ENCODE measurements around the gene POU2F2. TPM values are rescaled to one million over a fixed set of nuclear protein-coding genes. Genes with fewer than 3 reads are reported as not detected.

Gene POU2F2
- polyA plus RNA-seq (2011; rRNA removed) (0.15 and 0.16 TPM in 2 replicates), polyA plus RNA-seq (2017; fragmentation: RNase III; extraction: RNeasy Plus Mini Kit Qiagen cat#74134 plus additional on column Dnase treatment) (0.24 to 0.49 TPM (median 0.28 TPM) in 3 replicates), polyA minus RNA-seq (2011; rRNA and poly(A)+ RNA removed) (0.58 TPM in 1 of 2 replicates, not detected in the other)
- 0.13 and 0.14 TPM in 2 replicates for polyA plus RNA-seq (2012; cell fraction: cytosol; rRNA removed)
- polyA plus RNA-seq (2012; cell fraction: nucleus; rRNA removed): 0.56 and 0.83 TPM in 2 replicates

GRCh38 chr19:42132030-42132628, at the start of gene POU2F2:
Gene POU2F2 (minus strand): TSS chr19:42132446. CDS start chr19:42132411, 35 bp downstream.
- peak within 1 kb of the TSS; percentile 15 to 53; a peak in 4 of 6 replicates for H3K27ac ChIP-seq
- no peak for FAIRE-seq
- WGBS (ENCODE audit: missing lambda C conversion rate): 51% methylated on average over 13 of the region's 16 CpGs
- ChIA-PET POLR2A (interaction anchor here (1.0 kb wide), 2 partner anchors 44 to 111 kb away, joined by 3 to 4 read pairs; no protein-coding TSS in a partner anchor), CTCF (interaction anchor here (0.7 to 23.2 kb wide), 70 partner anchors 9 to 337 kb away, joined by 3 to 678 read pairs (median 4); partner anchors contain the start of genes DEDD2, ERF, GSK3A and ZNF526)
- TF ChIP-seq JUN (IDR thresholded peaks at IDR 0.05) (0 out of 5 replicates have a peak, but pooled peaks of 1 of the 2 experiments have one; percentile 1), ATOH8 (CRISPR knock-in tag; IDR thresholded peaks at IDR 0.05; ENCODE audit: low read depth) (no peak)
- no peak for ATAC-seq
- peak within 1 kb of the TSS; percentile 92 for H3K4me2 ChIP-seq
- H3K4me3 ChIP-seq: peak within 1 kb of the TSS; percentile 35
- no peak for DNase-seq (ENCODE audit: low read depth in 1 of 2, low spot score in 1 of 2)
- peaks cover 9% of the 10 kb centered on the region; the same call in 2 of the 3 replicates for H3K4me1 ChIP-seq
- H3K9me3 ChIP-seq: no peaks in the 10 kb centered on the region

- no peak overlapping the region for H3K27ac ChIP-seq
- CTCF ChIA-PET: interaction anchor here (1.0 to 14.9 kb wide), 6 partner anchors 13 to 98 kb away, joined by 3 to 323 read pairs (median 20); partner anchors contain the start of gene POU2F2
- ATAC-seq: peak; percentile 11 to 42; a peak in 3 of 6 replicates
- TF ChIP-seq CEBPB (IDR thresholded peaks at IDR 0.05) (no peak), RARB (CRISPR knock-in tag; IDR thresholded peaks at IDR 0.05) (no peak), FOSB (CRISPR knock-in tag; IDR thresholded peaks at IDR 0.05) (no peak), TFCP2L1 (CRISPR knock-in tag; IDR thresholded peaks at IDR 0.05) (no peak), CTCF (IDR thresholded peaks at IDR 0.05) (peak; percentile 42), PBX3 (IDR thresholded peaks at IDR 0.05) (no peak), SMC3 (IDR thresholded peaks at IDR 0.05) (no peak), ZFP36 (IDR thresholded peaks at IDR 0.05; ENCODE audit: borderline replicate concordance, partially characterized antibody) (no peak), RAD21 (conservative IDR thresholded peaks at IDR 0.05 in 1 of 2, IDR thresholded peaks at IDR 0.05 in 1 of 2) (no peak)
- peak; percentile 51 to 87 for DNase-seq (ENCODE audit: low read depth in 1 of 2, low spot score in 1 of 2)
- H3K4me2 ChIP-seq: no peak overlapping the region
- no peaks in the 10 kb centered on the region for H3K9me3 ChIP-seq
- H3K4me1 ChIP-seq: peaks cover 12% of the 10 kb centered on the region
- H3K4me3 ChIP-seq: no peak overlapping the region
- no peak for FAIRE-seq
- 27% methylated on average over 13 of the region's 13 CpGs for WGBS (ENCODE audit: missing lambda C conversion rate)
- POLR2A ChIA-PET: no interaction called here
Observed at GRCh38 chr19:42178791-42179674, 46.8 kb upstream of the POU2F2 start.

GRCh38 chr19:42177686-42178019, 45.4 kb upstream of the POU2F2 start:
- Histone ChIP-seq H3K27ac (no peak overlapping the region), H3K9me3 (no peaks in the 10 kb centered on the region), H3K4me1 (peaks cover 12% of the 10 kb centered on the region), H3K4me2 (peak overlapping the region; percentile 98), H3K4me3 (peak overlapping the region; percentile 56; the same call in 2 of the 3 replicates)
- CTCF ChIA-PET: interaction anchor here (0.7 to 4.6 kb wide), 14 partner anchors 8 to 284 kb away, joined by 3 to 54 read pairs (median 5); partner anchors contain the start of gene POU2F2
- TF ChIP-seq ATOH8 (CRISPR knock-in tag; IDR thresholded peaks at IDR 0.05; ENCODE audit: low read depth) (no peak), MAX (IDR thresholded peaks at IDR 0.05) (no peak), ZFP36 (IDR thresholded peaks at IDR 0.05; ENCODE audit: borderline replicate concordance, partially characterized antibody) (peak; percentile 1), JUN (IDR thresholded peaks at IDR 0.05) (no peak), CHD4 (IDR thresholded peaks at IDR 0.05; ENCODE audit: borderline replicate concordance) (no peak)
- no peak for DNase-seq (ENCODE audit: low read depth in 1 of 2, low spot score in 1 of 2)
- 14% methylated on average over 3 of the region's 3 CpGs for WGBS (ENCODE audit: missing lambda C conversion rate)
- peak; percentile 18 for FAIRE-seq
- no peak for ATAC-seq
- POLR2A ChIA-PET: no interaction called here
